NOMO-1 (cell line): Measurements from ENCODE around the gene UBE2I.

Source experiments
- DNase-seq, 2 experiments: peaks; one replicate each; lab custom pipeline; 2025; ENCODE audit not compliant: unreplicated experiment in 2 of 2; lab: John Stamatoyannopoulos, UW

UBE2I gene

GRCh38 chr16:1312467-1312816 lies 3.0 kb downstream of the UBE2I start:
- DNase-seq, result no peak

DNA sequence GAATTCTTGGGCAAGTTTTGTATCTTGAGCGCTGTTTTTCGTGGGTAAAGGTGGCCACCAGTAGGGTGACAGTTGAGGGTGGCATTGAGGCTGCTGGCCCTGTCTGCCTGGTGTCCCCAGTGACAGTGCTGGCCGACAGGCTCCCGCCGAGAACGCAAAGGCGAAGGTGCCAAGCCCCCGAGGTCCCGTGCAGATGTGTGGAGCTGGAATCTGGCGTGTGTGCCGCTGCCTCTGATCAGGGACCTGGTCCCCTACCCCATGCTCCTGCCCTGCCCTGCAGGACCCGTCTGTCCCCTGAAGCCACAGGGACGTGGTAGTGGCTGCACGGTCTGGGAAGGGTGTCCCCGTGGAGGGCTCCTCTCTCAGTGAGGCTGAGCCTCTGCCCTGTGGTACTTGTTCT lies 3.5 kb downstream of the UBE2I start:
- no peak for DNase-seq

DNA sequence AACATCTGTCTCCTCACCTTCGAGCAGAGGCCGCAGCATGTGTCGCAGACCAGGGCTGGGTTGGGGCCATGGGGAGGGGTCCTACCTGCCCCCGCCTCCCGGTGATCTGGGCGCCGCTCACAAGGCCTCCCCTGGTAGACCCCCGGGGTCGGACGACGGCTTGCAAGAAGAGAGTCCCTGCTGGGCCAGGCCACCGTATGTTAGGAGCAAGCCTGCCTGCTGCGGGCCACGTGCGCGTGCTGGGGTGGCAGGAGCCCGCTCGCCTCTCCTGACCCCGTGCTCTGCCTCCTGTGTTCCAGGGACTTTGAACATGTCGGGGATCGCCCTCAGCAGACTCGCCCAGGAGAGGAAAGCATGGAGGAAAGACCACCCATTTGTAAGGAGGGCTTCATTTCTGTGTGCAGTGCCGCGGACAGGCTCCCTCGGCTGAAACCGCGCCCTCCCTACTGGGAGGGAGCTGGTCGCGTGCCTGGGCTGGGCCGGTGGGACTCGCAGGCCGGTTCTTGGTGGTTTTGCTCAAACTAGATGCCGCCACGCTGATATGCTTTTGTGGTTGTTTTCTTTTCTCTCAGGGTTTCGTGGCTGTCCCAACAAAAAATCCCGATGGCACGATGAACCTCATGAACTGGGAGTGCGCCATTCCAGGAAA lies 4.4 kb downstream of the UBE2I start:
- no peak for DNase-seq

DNA sequence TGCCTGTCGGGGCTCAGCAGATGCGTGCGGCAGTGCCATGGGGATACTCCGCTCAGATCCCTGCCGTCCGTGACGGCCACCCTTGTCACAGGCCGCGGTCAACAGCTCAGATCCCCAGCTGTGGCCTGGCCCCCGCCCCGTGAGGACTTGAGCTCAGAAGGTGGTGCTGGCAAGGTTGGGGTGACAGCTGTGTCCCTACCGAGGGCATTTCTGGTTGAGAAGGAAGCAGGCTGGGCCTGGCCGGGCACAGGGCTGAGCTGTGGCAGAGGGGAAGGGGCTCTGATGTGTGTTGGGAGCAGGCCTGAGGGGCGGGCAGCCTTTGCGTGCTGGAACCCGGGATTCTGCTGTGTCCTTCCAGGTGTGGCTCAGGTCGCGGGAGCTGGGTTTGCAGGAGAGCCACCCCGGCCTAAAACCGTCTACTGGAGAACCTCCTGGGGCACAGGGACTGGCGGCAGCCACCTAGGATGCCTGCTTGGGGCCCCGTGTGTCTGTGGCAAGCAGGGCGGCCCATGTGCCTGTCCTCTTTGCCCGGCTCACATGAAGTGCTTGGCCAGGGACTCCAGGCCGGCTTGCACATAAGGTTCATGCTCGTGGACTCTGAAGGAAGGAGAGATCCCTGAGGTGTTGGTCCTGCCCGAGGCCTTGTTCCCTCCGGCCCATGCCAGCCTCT lies 5.1 kb downstream of the UBE2I start:
- no peak for DNase-seq

GRCh38 chr16:1315081-1316032 lies 5.9 kb downstream of the UBE2I start:
- no peak for DNase-seq

- DNase-seq, result no peak
These were observed 6.6 kb downstream of the UBE2I start for GRCh38 chr16:1316033-1316405.

DNA sequence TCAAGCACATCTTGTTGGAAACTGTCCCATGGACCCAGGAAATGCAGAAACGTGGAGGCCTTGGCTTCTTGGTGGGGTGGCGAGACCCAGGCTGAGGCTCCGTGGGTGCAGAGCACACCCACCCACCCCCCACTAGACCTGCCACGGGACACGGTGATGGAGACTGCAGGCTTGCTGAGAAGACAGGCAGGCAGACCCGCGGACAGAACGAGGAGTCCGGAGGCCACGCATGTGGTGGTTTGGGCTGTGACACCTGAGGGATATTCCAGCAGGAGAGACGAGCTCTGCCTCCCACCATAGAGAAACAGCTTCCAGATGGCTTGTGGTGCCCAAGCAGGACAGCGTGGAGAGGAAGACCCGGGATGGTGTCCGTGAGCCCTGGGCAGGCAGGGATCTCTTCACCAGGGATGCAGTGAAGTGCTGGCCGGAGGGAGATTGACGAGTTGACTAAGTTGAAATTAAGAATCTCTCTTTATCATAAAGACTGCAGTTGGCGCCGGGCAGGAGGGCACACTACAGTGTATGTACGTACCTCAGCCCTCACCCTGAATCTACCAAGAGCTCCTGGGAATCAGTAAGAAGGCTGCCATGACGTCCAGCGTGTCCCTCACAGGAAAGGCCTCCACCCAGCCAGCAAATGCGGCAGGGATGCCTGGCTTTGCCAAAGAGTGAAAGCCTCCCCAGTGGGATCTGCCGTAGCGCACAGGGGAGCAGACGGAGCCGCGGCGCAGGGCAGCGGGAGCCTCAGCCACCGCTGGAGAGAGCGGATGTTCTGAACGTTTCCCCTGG lies 8.2 kb downstream of the UBE2I start:
- DNase-seq, result no peak

DNA sequence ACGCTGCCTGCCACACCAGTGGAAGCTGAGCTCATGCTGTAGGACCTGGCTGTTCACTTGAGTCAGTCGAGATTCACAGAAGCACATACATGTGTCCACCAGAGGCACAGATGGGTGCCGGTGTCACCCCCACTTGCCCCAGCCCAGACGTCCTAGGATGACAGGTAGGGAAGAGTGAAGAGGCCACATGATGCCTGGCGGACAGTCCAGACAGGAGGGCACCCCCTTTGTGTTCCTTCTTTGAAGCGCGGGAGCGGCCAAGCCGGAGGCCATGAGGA lies 8.8 kb downstream of the UBE2I start:
- no peak for DNase-seq

- no peak for DNase-seq
These were observed 9.6 kb downstream of the UBE2I start for GRCh38 chr16:1319041-1319440.

GRCh38 chr16:1320097-1320496 lies 10.7 kb downstream of the UBE2I start:
- no peak for DNase-seq

DNA sequence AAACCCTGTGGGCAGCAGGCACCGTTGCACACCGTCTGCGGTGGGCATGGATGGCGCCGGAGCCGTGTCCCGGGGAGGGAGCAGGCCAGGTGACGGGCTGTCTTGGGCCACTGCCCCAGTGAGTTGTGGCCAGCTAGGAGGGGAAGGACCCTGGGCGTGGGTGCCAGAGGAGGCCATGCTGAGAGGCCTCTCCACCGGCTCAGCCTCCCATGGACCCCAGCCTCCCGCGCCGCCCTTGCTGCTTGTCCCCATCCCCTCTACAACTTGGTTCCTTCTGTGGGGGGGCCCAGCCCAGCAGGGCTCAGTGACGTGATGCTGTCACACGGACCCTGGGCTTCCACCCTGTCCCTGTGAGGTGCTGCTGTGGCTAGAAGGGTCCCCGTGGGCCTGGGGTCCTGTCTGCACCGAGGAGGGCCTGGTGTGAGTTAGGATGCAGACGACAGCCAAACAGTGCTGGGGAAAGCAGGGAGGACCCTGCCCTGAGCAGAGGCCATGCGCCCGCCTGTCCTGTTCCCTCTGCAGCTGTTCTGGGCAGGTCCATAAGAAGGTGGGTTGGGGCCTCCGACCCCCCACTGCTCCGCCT lies 11.3 kb downstream of the UBE2I start:
- no peak for DNase-seq

- DNase-seq, result no peak
These were observed 13.0 kb downstream of the UBE2I start for GRCh38 chr16:1322407-1322806.

DNA sequence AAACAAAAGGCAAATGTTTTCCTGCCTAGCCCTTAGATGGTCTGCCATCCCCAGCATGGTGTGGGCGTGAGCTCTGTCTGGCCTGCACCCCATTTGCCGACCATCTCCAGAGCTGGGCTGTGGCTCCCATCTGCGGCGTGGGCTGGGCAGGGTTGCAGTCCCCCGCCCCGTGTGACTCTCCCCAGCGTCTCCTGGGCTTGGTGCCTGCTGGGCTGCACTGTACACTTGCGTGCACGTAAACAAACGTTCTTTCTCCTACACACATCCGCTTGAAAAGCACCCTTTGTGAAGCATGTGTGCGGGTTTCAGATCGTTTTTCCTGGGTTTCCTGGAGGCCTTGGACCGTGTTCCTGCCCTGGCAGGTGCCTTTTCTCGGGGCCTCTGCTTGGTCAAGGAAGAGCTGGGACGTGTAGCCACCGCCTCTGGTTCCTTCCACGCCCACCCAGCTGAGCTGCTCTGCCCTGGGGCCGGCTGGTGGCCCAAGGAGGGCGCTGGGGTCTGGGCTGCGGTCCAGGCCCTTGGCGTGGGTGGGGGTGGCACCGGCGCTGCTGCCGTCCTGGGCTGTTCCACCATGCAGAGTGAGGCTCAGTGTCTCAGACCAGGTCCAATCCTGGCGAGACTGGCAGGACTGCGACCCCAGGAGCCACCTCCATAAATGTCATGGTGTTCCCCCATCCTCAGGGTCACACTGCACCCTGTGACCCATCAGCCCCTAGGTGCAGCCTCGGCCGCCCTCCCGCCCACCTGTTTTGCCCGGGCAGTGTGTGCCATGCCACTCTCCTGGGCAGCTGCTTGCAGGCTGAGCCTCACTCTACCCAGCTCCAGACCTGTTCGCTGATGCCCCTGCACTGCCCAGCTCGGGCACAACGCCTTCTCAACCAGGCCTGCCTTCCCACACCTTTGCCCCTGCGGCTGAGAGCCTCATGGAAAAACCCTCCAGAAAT lies 14.1 kb downstream of the UBE2I start:
- DNase-seq, result no peak

GRCh38 chr16:1324286-1324826 lies 14.9 kb downstream of the UBE2I start:
- DNase-seq, result no peak

GRCh38 chr16:1325261-1325660 lies 15.8 kb downstream of the UBE2I start:
- no peak for DNase-seq

- DNase-seq, result no peak
These were observed 16.4 kb downstream of the UBE2I start for GRCh38 chr16:1325673-1326371.

DNA sequence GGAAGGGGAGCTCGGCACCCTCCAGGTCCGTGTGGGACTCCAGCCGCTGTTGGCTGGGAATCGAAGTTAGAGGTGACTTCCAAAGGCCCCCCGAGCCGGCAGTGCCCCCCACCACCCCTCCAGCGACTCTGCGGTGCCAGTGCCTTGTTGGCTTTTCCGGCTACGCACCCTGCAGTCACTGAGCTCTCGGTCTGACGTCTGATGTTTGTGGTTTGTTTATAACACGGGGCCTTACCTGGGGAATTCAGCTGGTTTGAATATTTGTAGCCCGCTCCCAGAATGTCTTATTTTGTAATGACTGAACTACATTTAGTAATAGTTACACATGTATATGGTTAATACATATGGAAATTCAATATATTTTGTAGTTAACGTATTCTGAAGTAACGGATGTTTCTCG lies 17.0 kb downstream of the UBE2I start:
- DNase-seq, result no peak

DNA sequence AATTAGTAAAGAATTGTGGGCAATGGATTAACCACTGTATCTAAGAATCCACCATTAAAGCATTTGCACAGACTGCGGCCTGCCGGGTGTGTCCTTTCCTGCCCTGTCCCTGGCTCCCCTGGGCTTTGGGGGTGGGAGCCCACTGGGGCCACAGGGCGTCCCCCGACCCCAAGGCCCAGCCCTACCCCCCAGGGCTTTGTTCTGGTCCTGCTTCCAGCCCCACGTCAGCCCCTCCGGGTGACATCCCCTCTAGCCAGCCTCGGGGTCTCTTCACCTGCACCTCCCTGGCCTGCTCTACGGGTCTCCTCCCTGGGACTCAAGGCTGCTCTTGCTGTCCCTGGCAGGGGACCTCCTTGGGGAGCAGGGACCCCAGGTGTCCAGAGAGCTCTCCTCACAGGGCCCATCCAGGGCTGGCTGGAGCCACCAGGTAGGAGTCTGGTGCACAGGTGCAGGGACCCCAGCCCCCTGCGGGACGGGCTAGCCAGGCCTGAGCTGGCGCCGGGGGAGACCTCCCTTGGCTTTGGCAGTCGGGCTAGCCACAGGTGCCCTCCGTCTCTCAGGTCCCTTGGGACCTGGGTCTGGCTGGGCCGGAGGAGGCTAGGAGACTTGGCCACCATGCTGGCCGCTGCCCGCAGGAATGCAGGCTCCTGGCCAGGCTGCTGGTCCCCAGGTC lies 17.6 kb downstream of the UBE2I start:
- no peak for DNase-seq

- no peak for DNase-seq
These were observed 18.1 kb downstream of the UBE2I start for GRCh38 chr16:1327619-1327947.
